Nucleus accumbens (tissue), 56 donors: Measurements from ENCODE around the gene SERPINI2.
"Not testable (repeated sequence)": the region's sequence is repeated elsewhere in the genome, so short reads cannot be mapped to it uniquely, and the experiment has no call there.

Experiments used
- DNase-seq, 56 donors: peaks; one replicate each; lab custom pipeline; 2025; lab: John Stamatoyannopoulos, UW

The SERPINI2 gene

GRCh38 chr3:167451282-167451681 lies 22.6 kb downstream of the SERPINI2 start:
- DNase-seq: no peak

- DNase-seq: no peak
Measured at GRCh38 chr3:167450675-167451074, 23.2 kb downstream of the SERPINI2 start.

- no peak for DNase-seq
Measured at GRCh38 chr3:167450195-167450594, 23.6 kb downstream of the SERPINI2 start.

- no peak for DNase-seq
Measured at GRCh38 chr3:167445491-167445890, 28.4 kb downstream of the SERPINI2 start.

GRCh38 chr3:167441256-167441655 lies 32.6 kb downstream of the SERPINI2 start:
- no peak for DNase-seq

GRCh38 chr3:167437428-167438139 lies 36.3 kb downstream of the SERPINI2 start:
- DNase-seq: peak in 7 of 56 donors; percentile 2 to 16 (median 6)

- not testable (repeated sequence) for DNase-seq
Measured at GRCh38 chr3:167426962-167427361, 46.9 kb downstream of the SERPINI2 start.

GRCh38 chr3:167422396-167422795 lies 51.4 kb downstream of the SERPINI2 start:
- not testable (repeated sequence) for DNase-seq

- no peak for DNase-seq
Measured at GRCh38 chr3:167409611-167410010, 64.2 kb downstream of the SERPINI2 start.

- DNase-seq: peak in 45 of 56 donors; percentile 0 to 74 (median 29)
Measured at GRCh38 chr3:167406876-167407492, 66.9 kb downstream of the SERPINI2 start.

- no peak for DNase-seq
Measured at GRCh38 chr3:167397826-167398225, 76.0 kb downstream of the SERPINI2 start.

GRCh38 chr3:167396075-167396474 lies 77.8 kb downstream of the SERPINI2 start:
- no peak for DNase-seq

- DNase-seq: no peak
Measured at GRCh38 chr3:167394003-167394402, 79.8 kb downstream of the SERPINI2 start.
